Fibroblast of mammary gland (primary cell): ENCODE data around the gene LDAF1.
"Not testable (repeated sequence)": the region's sequence is repeated elsewhere in the genome, so short reads cannot be mapped to it uniquely, and the experiment has no call there.

Experiments used
- DNase-seq: peaks from one replicate; pipeline ENCODE4 v3.0.0-alpha.2; 2010; ENCODE audit warnings: low read depth
- H3K4me3 ChIP-seq: 2 replicates; pipeline ENCODE4 v1.5.1; 2011; ENCODE audit warnings: low read depth, mild to moderate bottlenecking, low read length, moderate library complexity; ENCODE audit not compliant: control insufficient read depth
- CTCF ChIP-seq: conservative IDR thresholded peaks from 2 replicates; pipeline ENCODE4 v1.5.1; 2011; ENCODE audit warnings: low read depth, low read length, inconsistent platforms; ENCODE audit not compliant: control insufficient read depth, insufficient read depth

The LDAF1 gene

GRCh38 chr16:21185659-21186325 lies 27.3 kb downstream of the LDAF1 start:
- TF ChIP-seq CTCF: no peak
- no peak for DNase-seq
- H3K4me3 ChIP-seq: no peak overlapping the region

- no peak for DNase-seq
- no peak overlapping the region for H3K4me3 ChIP-seq
- TF ChIP-seq CTCF: no peak
Observed at GRCh38 chr16:21186326-21186691, 27.8 kb downstream of the LDAF1 start.

GRCh38 chr16:21189311-21189710 lies 30.8 kb downstream of the LDAF1 start:
- TF ChIP-seq CTCF: no peak
- DNase-seq: no peak

GRCh38 chr16:21190013-21190412 lies 31.5 kb downstream of the LDAF1 start:
- no peak overlapping the region for H3K4me3 ChIP-seq
- no peak for TF ChIP-seq CTCF
- no peak for DNase-seq

More at GRCh38 chr16:21189311-21189710, 30.8 kb downstream of the LDAF1 start:
- H3K4me3 ChIP-seq: no peak overlapping the region

GRCh38 chr16:21190599-21190998 lies 32.1 kb downstream of the LDAF1 start:
- DNase-seq: peak; percentile 81

GRCh38 chr16:21192991-21193390 lies 34.5 kb downstream of the LDAF1 start:
- H3K4me3 ChIP-seq: no peak overlapping the region
- TF ChIP-seq CTCF: no peak
- DNase-seq: no peak

More at GRCh38 chr16:21190599-21190998, 32.1 kb downstream of the LDAF1 start:
- no peak overlapping the region for H3K4me3 ChIP-seq
- no peak for TF ChIP-seq CTCF

GRCh38 chr16:21194771-21195301 lies 36.4 kb downstream of the LDAF1 start:
- no peak for TF ChIP-seq CTCF
- DNase-seq: peak; percentile 52
- no peak overlapping the region for H3K4me3 ChIP-seq

GRCh38 chr16:21195330-21195729 lies 36.9 kb downstream of the LDAF1 start:
- not testable (repeated sequence) for DNase-seq, H3K4me3 ChIP-seq
